NCI-H2029 treated with DMSO at 0.1 percent for 48 hours (cell line): ENCODE data around the gene BASP1.
"Not testable (repeated sequence)": the region's sequence is repeated elsewhere in the genome, so short reads cannot be mapped to it uniquely, and the experiment has no call there.

Experiments
- DNase-seq: peaks from one replicate; lab custom pipeline; 2025; lab: John Stamatoyannopoulos, UW

The BASP1 gene

GRCh38 chr5:17289681-17290539, 72.5 kb downstream of the BASP1 start:
- DNase-seq: no peak

- DNase-seq: no peak
Measured at GRCh38 chr5:17290540-17290974, 73.1 kb downstream of the BASP1 start.

- DNase-seq: no peak
Measured at GRCh38 chr5:17292434-17293015, 75.1 kb downstream of the BASP1 start.

GRCh38 chr5:17294639-17295311, 77.3 kb downstream of the BASP1 start:
- no peak for DNase-seq

GRCh38 chr5:17295671-17296070, 78.2 kb downstream of the BASP1 start:
- DNase-seq: no peak

GRCh38 chr5:17302106-17302505, 84.7 kb downstream of the BASP1 start:
- no peak for DNase-seq

- no peak for DNase-seq
Measured at GRCh38 chr5:17302604-17303003, 85.2 kb downstream of the BASP1 start.

- no peak for DNase-seq
Measured at GRCh38 chr5:17304282-17304681, 86.9 kb downstream of the BASP1 start.

- no peak for DNase-seq
Measured at GRCh38 chr5:17305017-17305416, 87.6 kb downstream of the BASP1 start.

GRCh38 chr5:17305964-17306725, 88.7 kb downstream of the BASP1 start:
- DNase-seq: no peak

- no peak for DNase-seq
Measured at GRCh38 chr5:17306726-17307091, 89.3 kb downstream of the BASP1 start.

GRCh38 chr5:17307440-17307839, 90.0 kb downstream of the BASP1 start:
- DNase-seq: not testable (repeated sequence)

GRCh38 chr5:17308326-17309065, 91.1 kb downstream of the BASP1 start:
- no peak for DNase-seq

- no peak for DNase-seq
Measured at GRCh38 chr5:17309462-17309861, 92.0 kb downstream of the BASP1 start.

- DNase-seq: not testable (repeated sequence)
Measured at GRCh38 chr5:17310502-17310901, 93.1 kb downstream of the BASP1 start.

- DNase-seq: not testable (repeated sequence)
Measured at GRCh38 chr5:17311811-17312210, 94.4 kb downstream of the BASP1 start.

GRCh38 chr5:17312358-17312757, 94.9 kb downstream of the BASP1 start:
- no peak for DNase-seq

- DNase-seq: no peak
Measured at GRCh38 chr5:17314907-17315471, 97.6 kb downstream of the BASP1 start.

GRCh38 chr5:17315710-17316221, 98.3 kb downstream of the BASP1 start:
- DNase-seq: no peak

GRCh38 chr5:17316970-17317459, 99.6 kb downstream of the BASP1 start:
- no peak for DNase-seq

GRCh38 chr5:17317473-17317872, 100.0 kb downstream of the BASP1 start:
- DNase-seq: no peak
